ENCODE data around the gene SPOCK1. TPM values are rescaled to one million over a fixed set of nuclear protein-coding genes. Genes with fewer than 3 reads are reported as not detected.
A peak's percentile ranks its signal among the peaks of the same experiment; 100 is the strongest.

Gene SPOCK1
- total and polyA plus RNA-seq, 2 of the 13 experiments (the other 11 are each of a cell fraction or from before 2014, with no cell fraction given), result 0.18 to 0.29 TPM

DNA sequence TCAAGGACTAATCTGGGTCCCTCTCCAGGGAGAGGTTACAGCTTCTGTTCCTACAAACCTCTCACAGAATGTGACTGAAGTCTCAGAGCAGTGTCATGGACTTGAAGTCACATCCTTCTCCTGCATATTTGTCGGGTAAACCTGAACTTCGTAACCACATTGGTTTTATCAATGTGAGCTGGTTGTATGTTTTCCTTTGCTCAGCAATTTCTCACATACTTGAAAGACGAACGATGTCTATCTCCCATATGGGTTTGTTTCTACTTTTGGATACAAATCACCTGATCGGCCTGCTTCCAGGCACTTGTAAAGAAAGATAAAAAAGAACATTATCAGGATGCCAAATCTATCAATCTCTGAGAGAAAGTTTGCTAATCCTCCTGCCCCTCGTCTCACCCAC is 411.0 kb downstream of the SPOCK1 start:
- CTCF ChIA-PET (ENCODE audit: low intra/inter-chr PET ratio, low total read pairs), result no interaction called here
- DNase-seq (ENCODE audit: low spot score) (no peak), ATAC-seq (no peak), FAIRE-seq (no peak)
- Histone ChIP-seq H2AFZ (ENCODE audit: low read length) (no peak overlapping the region), H3K4me2 (ENCODE audit: low read depth, low read length) (no peak overlapping the region), H3K27ac (ENCODE audit: extremely low read length, insufficient read depth, low read length) (no peak overlapping the region), H3K79me2 (ENCODE audit: insufficient read depth, low read length) (no peaks in the 10 kb centered on the region), H3K9me3 (ENCODE audit: low read length) (no peaks in the 10 kb centered on the region), H3K27me3 (ENCODE audit: control insufficient read depth in 1 of 2, insufficient read depth in 2 of 2, low read length in 2 of 2) (no peaks in the 10 kb centered on the region), H3K9ac (ENCODE audit: insufficient read depth, low read depth, low read length) (no peak overlapping the region), H3K4me3 (replicated peaks in 1 of 3; ENCODE audit: insufficient read depth in 1 of 3, low read depth in 2 of 3, low read length in 3 of 3) (no peak overlapping the region), H4K20me1 (ENCODE audit: insufficient read depth, low read length) (no peaks in the 10 kb centered on the region), H3K36me3 (replicated peaks in 1 of 2; ENCODE audit: control insufficient read depth in 1 of 2, insufficient read depth in 2 of 2, low read length in 2 of 2) (no peaks in the 10 kb centered on the region), H3K4me1 (ENCODE audit: insufficient read depth, low read length) (no peaks in the 10 kb centered on the region)
- in situ Hi-C loops (cut with HindIII; ENCODE audit: extremely low pct_ligation_motif_present, low pct_unique_long_range_greater_than_20kb), result no loop called here
- POLR2A ChIA-PET, result no interaction called here
- intact Hi-C loops (cut with micrococcal nuclease; ENCODE audit: unreplicated experiment), result no loop called here
- BruUV-seq (replicated peaks), result no TSS peak
- 34% methylated on average over 6 of the region's 6 CpGs for WGBS (ENCODE audit: low lambda C conversion rate)
- no peak for TF ChIP-seq SP140L (CRISPR knock-in tag; IDR thresholded peaks at IDR 0.05; ENCODE audit: borderline replicate concordance)
- TF ChIP-seq POLR2A (IDR thresholded peaks at IDR 0.05; ENCODE audit: insufficient read depth in 1 of 2, low read depth in 2 of 2, low read length in 2 of 2), result no peak
- TF ChIP-seq MAFF (IDR thresholded peaks at IDR 0.05; ENCODE audit: low read depth, low read length), result peak; percentile 76
- TF ChIP-seq MAFK (conservative IDR thresholded peaks at IDR 0.05 in 1 of 2, IDR thresholded peaks at IDR 0.05 in 1 of 2; ENCODE audit: low read length in 2 of 2), result peak; percentile 77 to 89
- TF ChIP-seq MAF1 (CRISPR knock-in tag; IDR thresholded peaks at IDR 0.05; ENCODE audit: borderline replicate concordance), result no peak
- no peak for TF ChIP-seq KLF13 (CRISPR knock-in tag; IDR thresholded peaks at IDR 0.05)

DNA sequence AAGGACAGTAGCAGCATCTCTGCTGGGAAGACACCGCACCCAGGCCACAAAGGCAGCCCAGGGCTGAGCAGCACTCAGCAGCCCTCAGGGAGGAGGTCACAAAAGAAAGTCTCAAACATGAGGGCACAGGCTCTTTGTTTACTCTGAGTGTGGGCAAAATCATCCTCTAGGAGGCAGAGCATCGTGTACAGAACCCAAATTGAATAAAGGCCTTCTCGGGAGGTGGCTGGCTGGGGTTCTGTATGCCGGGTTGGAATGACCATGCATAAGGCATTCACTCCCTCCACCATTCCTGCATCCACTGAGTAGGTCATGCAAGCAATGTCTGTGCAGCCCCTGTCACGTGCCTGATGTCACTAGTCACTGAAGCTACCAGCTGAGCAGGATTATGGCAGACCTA is 412.8 kb downstream of the SPOCK1 start:
- POLR2A ChIA-PET, result no interaction called here
- BruUV-seq (replicated peaks), result no TSS peak

More for the DNA sequence above, 412.8 kb downstream of the SPOCK1 start:
- Histone ChIP-seq H2AFZ (ENCODE audit: low read length) (no peak overlapping the region), H4K20me1 (ENCODE audit: insufficient read depth, low read length) (no peaks in the 10 kb centered on the region), H3K9me3 (ENCODE audit: low read length) (no peaks in the 10 kb centered on the region), H3K36me3 (replicated peaks in 1 of 2; ENCODE audit: control insufficient read depth in 1 of 2, insufficient read depth in 2 of 2, low read length in 2 of 2) (no peaks in the 10 kb centered on the region), H3K4me1 (ENCODE audit: insufficient read depth, low read length) (no peaks in the 10 kb centered on the region), H3K27ac (ENCODE audit: extremely low read length, insufficient read depth, low read length) (no peak overlapping the region), H3K9ac (ENCODE audit: insufficient read depth, low read depth, low read length) (no peak overlapping the region), H3K79me2 (ENCODE audit: insufficient read depth, low read length) (no peaks in the 10 kb centered on the region), H3K4me3 (replicated peaks in 1 of 3; ENCODE audit: insufficient read depth in 1 of 3, low read depth in 2 of 3, low read length in 3 of 3) (no peak overlapping the region), H3K4me2 (ENCODE audit: low read depth, low read length) (no peak overlapping the region), H3K27me3 (ENCODE audit: control insufficient read depth in 1 of 2, insufficient read depth in 2 of 2, low read length in 2 of 2) (no peaks in the 10 kb centered on the region)
- DNase-seq (ENCODE audit: low spot score) (no peak), FAIRE-seq (no peak), ATAC-seq (no peak)
- WGBS (ENCODE audit: low lambda C conversion rate), result 4% methylated on average over 3 of the region's 5 CpGs
- in situ Hi-C loops (cut with HindIII; ENCODE audit: extremely low pct_ligation_motif_present, low pct_unique_long_range_greater_than_20kb), result no loop called here
- CTCF ChIA-PET (ENCODE audit: low intra/inter-chr PET ratio, low total read pairs), result no interaction called here
- intact Hi-C loops (cut with micrococcal nuclease; ENCODE audit: unreplicated experiment), result no loop called here
- TF ChIP-seq, protein P1, sequence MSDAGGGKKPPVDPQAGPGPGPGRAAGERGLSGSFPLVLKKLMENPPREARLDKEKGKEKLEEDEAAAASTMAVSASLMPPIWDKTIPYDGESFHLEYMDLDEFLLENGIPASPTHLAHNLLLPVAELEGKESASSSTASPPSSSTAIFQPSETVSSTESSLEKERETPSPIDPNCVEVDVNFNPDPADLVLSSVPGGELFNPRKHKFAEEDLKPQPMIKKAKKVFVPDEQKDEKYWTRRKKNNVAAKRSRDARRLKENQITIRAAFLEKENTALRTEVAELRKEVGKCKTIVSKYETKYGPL (CRISPR knock-in tag; IDR thresholded peaks at IDR 0.05), result no peak
- no peak for TF ChIP-seq FOXA1 (IDR thresholded peaks at IDR 0.05)
- peak; percentile 33; the same call in 1 of the 2 replicates for TF ChIP-seq FOXA1 (CRISPR knock-in tag; IDR thresholded peaks at IDR 0.05)
